IPS-18a (cell line): ENCODE results near the gene PPP2R2D.
"Not testable (repeated sequence)": the region's sequence is repeated elsewhere in the genome, so short reads cannot be mapped to it uniquely, and the experiment has no call there.

ENCODE experiments used
- H3K27ac ChIP-seq: one replicate; pipeline ENCODE4 v1.5.1; 2013; ENCODE audit warnings: low read length
- H3K27me3 ChIP-seq: one replicate; pipeline ENCODE4 v1.6.1; 2013; ENCODE audit warnings: mild to moderate bottlenecking, low read length; ENCODE audit not compliant: control insufficient read depth, insufficient read depth
- H3K36me3 ChIP-seq: one replicate; pipeline ENCODE4 v1.6.1; 2013; ENCODE audit warnings: low read depth, low read length; ENCODE audit not compliant: control insufficient read depth
- H3K4me1 ChIP-seq: one replicate; pipeline ENCODE4 v1.6.1; 2013; ENCODE audit warnings: low read depth, low read length; ENCODE audit not compliant: control insufficient read depth
- H3K4me3 ChIP-seq: one replicate; pipeline ENCODE4 v1.5.1; 2013; ENCODE audit warnings: low read length
- H3K9ac ChIP-seq: one replicate; pipeline ENCODE4 v1.6.1; 2013; ENCODE audit warnings: mild to moderate bottlenecking, low read length, moderate library complexity
- H3K9me3 ChIP-seq: one replicate; pipeline ENCODE4 v1.6.1; 2013; ENCODE audit warnings: low read depth, low read length; ENCODE audit not compliant: control insufficient read depth

PPP2R2D gene

GRCh38 chr10:131948501-131948900 is 47.7 kb downstream of the PPP2R2D start:
- Histone ChIP-seq H3K27me3 (no peaks in the 10 kb centered on the region), H3K4me3 (no peak overlapping the region), H3K27ac (no peak overlapping the region), H3K9ac (no peak overlapping the region), H3K9me3 (no peaks in the 10 kb centered on the region), H3K36me3 (peaks cover 63% of the 10 kb centered on the region), H3K4me1 (no peaks in the 10 kb centered on the region)

- H3K9ac ChIP-seq = no peak overlapping the region
- H3K4me1 ChIP-seq = no peaks in the 10 kb centered on the region
- peaks cover 58% of the 10 kb centered on the region for H3K36me3 ChIP-seq
- no peak overlapping the region for H3K4me3 ChIP-seq
- H3K9me3 ChIP-seq = no peaks in the 10 kb centered on the region
- H3K27me3 ChIP-seq = no peaks in the 10 kb centered on the region
- no peak overlapping the region for H3K27ac ChIP-seq
Observed at GRCh38 chr10:131949041-131949862, 48.4 kb downstream of the PPP2R2D start.

GRCh38 chr10:131949908-131950307 is 49.1 kb downstream of the PPP2R2D start:
- peaks cover 58% of the 10 kb centered on the region for H3K36me3 ChIP-seq
- not testable (repeated sequence) for H3K27ac ChIP-seq, H3K4me3 ChIP-seq, H3K9ac ChIP-seq, H3K4me1 ChIP-seq, H3K27me3 ChIP-seq, H3K9me3 ChIP-seq

- Histone ChIP-seq H3K4me3 (no peak overlapping the region), H3K9ac (no peak overlapping the region), H3K27ac (no peak overlapping the region), H3K36me3 (peaks cover 37% of the 10 kb centered on the region), H3K27me3 (no peaks in the 10 kb centered on the region), H3K9me3 (no peaks in the 10 kb centered on the region), H3K4me1 (no peaks in the 10 kb centered on the region)
Observed at GRCh38 chr10:131954356-131954965, 53.7 kb downstream of the PPP2R2D start.

- Histone ChIP-seq H3K36me3 (peaks cover 38% of the 10 kb centered on the region), H3K27me3 (no peaks in the 10 kb centered on the region), H3K9ac (no peak overlapping the region), H3K27ac (no peak overlapping the region), H3K4me1 (no peaks in the 10 kb centered on the region), H3K9me3 (no peaks in the 10 kb centered on the region), H3K4me3 (no peak overlapping the region)
Observed at GRCh38 chr10:131955591-131956340, 55.0 kb downstream of the PPP2R2D start.

GRCh38 chr10:131959841-131960240 is 59.0 kb downstream of the PPP2R2D start:
- Histone ChIP-seq H3K4me3 (no peak overlapping the region), H3K9me3 (no peaks in the 10 kb centered on the region), H3K27ac (no peak overlapping the region), H3K27me3 (no peaks in the 10 kb centered on the region), H3K4me1 (no peaks in the 10 kb centered on the region), H3K9ac (no peak overlapping the region), H3K36me3 (peaks cover 27% of the 10 kb centered on the region)

- Histone ChIP-seq H3K36me3 (peaks cover 19% of the 10 kb centered on the region), H3K4me3 (no peak overlapping the region), H3K9ac (no peak overlapping the region), H3K27me3 (no peaks in the 10 kb centered on the region), H3K9me3 (no peaks in the 10 kb centered on the region), H3K27ac (no peak overlapping the region), H3K4me1 (no peaks in the 10 kb centered on the region)
Observed at GRCh38 chr10:131960631-131961046, 59.8 kb downstream of the PPP2R2D start.

- Histone ChIP-seq H3K36me3 (peaks cover 15% of the 10 kb centered on the region), H3K4me3 (no peak overlapping the region), H3K27ac (no peak overlapping the region)
Observed at GRCh38 chr10:131961047-131961776, 60.4 kb downstream of the PPP2R2D start.

GRCh38 chr10:131961777-131962662 is 61.2 kb downstream of the PPP2R2D start:
- H3K4me3 ChIP-seq = no peak overlapping the region
- peaks cover 7% of the 10 kb centered on the region for H3K36me3 ChIP-seq

More at GRCh38 chr10:131961047-131961776, 60.4 kb downstream of the PPP2R2D start:
- H3K4me1 ChIP-seq = no peaks in the 10 kb centered on the region
- no peak overlapping the region for H3K9ac ChIP-seq
- H3K9me3 ChIP-seq = no peaks in the 10 kb centered on the region
- H3K27me3 ChIP-seq = no peaks in the 10 kb centered on the region

GRCh38 chr10:131963350-131963749 is 62.5 kb downstream of the PPP2R2D start:
- Histone ChIP-seq H3K27ac (no peak overlapping the region), H3K4me1 (no peaks in the 10 kb centered on the region), H3K9me3 (no peaks in the 10 kb centered on the region), H3K9ac (no peak overlapping the region), H3K27me3 (no peaks in the 10 kb centered on the region), H3K4me3 (no peak overlapping the region), H3K36me3 (peaks cover 7% of the 10 kb centered on the region)

More at GRCh38 chr10:131961777-131962662, 61.2 kb downstream of the PPP2R2D start:
- H3K9ac ChIP-seq = no peak overlapping the region
- H3K27me3 ChIP-seq = no peaks in the 10 kb centered on the region
- no peaks in the 10 kb centered on the region for H3K4me1 ChIP-seq
- no peak overlapping the region for H3K27ac ChIP-seq
- no peaks in the 10 kb centered on the region for H3K9me3 ChIP-seq
